NCI-H2196 (cell line): Measurements from ENCODE around the gene PACSIN2.
A peak's percentile ranks its signal among the peaks of the same experiment; 100 is the strongest.
"Not testable (repeated sequence)": the region's sequence is repeated elsewhere in the genome, so short reads cannot be mapped to it uniquely, and the experiment has no call there.

Experiments used
- DNase-seq: peaks from one replicate; lab custom pipeline; 2025; ENCODE audit not compliant: unreplicated experiment; lab: John Stamatoyannopoulos, UW

The PACSIN2 gene

DNA sequence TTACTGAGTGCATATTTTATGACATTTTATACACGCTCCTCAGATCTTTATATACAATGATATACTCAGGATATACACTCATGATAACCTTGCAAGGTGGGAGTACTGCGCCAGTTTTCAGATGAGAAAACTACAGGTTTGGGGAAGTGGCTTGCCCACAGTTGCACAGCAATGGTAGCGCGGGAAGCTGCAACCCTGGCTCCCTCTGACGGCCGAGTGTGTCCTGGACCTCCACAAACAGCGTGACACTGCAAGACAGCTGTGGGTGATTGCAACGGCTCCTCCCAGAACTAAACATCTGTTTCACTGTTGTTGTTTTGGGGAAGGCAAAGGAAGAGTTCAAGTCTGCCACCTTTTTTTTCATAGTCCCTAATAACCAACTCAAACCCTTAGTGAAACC lies 47.0 kb downstream of the PACSIN2 start:
- DNase-seq: no peak

DNA sequence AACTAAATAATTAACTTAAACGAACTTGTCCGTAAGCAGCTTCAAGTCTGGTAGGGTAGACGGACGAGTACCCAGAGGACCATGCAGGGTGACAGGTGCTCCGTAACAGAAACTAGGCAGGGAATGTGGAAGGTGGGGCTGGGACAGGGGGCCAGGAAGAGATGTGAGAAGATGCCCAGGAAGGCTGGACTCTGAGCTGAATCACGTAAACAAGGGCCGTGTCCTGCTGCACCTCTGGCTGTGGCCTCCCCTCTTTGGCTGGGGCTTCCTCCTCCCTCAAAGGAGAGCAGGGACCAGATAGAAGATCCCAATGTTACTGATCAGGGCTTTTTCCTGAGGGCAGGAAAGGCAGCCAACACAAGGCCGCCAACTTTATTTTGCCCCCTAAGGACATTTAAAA lies 47.9 kb downstream of the PACSIN2 start:
- DNase-seq: no peak

- no peak for DNase-seq
These were observed 48.5 kb downstream of the PACSIN2 start for GRCh38 chr22:42966497-42966896.

DNA sequence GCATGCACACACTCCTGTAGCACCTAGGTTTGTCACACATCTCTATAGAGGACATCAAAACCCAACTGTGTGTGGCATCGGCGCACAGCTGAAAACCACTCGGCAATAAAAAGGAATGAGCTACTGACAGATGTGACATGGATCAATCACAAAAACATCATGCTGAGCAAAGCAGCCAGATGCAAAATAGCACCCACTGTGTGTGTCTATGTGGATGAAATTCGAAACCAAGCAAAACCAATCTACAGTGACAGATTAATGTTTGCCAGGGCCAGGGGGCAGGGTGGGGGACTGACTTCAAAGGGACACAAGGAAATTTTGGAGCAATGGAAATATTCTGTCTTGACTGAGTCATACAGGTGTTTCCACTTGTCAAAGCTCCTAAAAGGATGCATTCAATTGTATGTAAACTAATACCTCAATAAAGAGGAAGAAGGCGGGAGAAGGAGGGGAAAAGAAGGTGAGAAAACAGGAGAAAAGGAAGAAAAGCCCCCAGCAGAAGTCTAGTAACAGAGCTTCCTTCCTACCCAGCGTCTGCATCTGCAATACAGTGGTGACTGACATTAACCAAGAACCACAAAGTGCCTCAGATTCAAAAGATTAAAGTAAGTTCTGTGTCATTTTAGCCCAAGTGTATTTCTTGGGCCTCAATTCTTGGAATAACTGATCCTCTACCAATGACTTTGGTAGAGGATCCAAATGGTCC lies 49.8 kb downstream of the PACSIN2 start:
- no peak for DNase-seq

- no peak for DNase-seq
These were observed 51.7 kb downstream of the PACSIN2 start for GRCh38 chr22:42963231-42963595.

DNA sequence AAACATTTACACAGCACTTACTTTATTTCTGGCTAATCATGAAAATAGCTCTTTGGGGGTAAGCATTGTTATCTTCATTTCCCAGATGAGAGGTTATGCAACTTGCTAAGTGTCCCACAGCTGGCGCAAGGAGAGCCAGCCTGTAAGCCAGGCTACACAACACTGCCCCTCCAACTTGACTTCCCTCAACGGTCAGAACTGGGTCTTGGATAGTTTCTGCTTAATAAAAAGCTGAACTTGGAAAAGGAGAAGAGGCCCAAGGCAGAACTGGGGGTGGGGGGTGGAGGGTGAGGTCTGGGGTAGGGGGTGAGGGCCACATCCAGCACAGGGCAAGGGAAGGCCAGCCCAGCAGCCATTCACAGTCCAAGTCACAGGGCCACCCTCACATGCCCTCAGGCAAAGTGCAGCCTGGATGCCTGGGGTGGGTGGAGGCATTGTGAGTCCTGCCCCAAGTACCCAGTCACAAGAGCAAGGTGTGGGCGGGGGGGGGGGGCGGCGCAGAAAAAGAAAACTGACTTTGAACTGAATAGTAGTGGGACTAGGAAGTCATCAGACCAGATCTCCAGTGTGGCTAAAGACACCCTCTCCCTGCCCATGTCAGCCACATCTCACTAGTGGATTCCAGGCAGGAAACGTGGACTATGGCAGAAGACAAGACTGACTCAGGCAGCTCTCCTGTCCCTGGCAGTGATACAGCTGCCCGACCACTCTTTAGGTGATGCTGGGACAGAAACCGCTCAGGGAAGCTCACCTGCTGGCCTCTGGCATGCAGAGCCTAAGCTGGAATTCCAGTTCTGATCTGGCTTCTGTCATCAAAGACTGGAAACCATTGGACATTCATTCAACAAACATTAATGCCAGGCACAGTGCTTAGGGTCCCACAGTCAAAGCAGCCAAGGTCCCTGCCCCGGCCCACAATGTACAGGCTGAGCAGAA lies 52.4 kb downstream of the PACSIN2 start:
- DNase-seq: no peak

- DNase-seq: no peak
These were observed 53.1 kb downstream of the PACSIN2 start for GRCh38 chr22:42961810-42962209.

DNA sequence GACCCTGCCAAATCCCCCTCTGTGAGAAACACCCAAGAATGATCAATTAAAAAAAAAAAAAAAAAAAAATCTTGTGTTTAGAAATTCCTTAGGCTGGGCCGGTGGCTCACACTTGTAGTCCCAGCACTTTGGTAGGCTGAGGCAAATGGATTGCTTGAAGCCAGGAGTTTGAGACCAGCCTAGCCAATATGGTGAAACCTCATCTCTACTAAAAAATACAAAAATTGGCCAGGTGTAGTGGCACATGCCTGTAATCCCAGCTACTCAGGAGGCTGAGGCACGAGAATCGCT lies 53.6 kb downstream of the PACSIN2 start:
- not testable (repeated sequence) for DNase-seq

- DNase-seq: no peak
These were observed 54.2 kb downstream of the PACSIN2 start for GRCh38 chr22:42960531-42961399.

DNA sequence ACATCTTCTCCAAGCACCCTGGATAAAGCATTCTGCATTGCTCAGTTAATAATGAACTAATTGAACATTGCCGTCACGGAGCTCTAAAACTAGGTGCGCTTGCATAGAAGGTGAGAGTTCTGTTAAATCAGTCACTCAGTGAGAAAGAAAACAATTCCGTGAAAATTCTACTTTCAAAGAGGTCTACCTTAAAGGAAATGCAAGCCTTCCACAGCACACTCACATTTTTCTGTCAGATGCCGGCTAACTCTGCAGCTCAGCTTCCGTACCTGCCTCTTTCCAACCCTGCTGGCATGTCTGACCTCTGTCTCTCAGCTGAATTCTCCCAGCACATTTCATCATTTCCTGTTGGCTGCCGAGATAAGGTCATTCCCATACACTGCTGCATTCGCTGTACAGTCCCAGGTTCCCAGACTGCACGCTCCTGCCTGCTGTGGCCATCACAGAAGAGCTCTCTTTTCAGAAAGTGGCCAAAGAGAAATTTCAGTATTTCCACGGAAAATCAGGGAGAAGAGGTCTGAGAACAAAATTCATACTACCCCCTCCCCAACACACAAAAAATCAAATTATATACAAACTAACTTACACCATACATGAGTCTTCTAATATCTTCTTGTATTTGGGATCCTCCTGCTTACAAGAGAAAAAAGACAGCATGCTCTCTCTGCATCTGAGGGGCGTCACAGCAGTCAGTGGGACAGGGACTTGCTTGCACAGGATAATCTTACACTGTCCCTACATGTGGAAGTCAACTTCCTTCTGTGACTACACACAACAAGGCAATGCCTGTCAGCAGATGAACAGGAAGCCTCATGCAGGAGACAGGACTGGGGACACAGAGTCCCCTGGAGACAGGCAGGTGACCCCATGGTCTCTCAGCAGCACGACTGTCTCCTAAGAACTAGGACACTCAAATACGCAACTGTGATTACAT lies 55.1 kb downstream of the PACSIN2 start:
- DNase-seq: no peak

DNA sequence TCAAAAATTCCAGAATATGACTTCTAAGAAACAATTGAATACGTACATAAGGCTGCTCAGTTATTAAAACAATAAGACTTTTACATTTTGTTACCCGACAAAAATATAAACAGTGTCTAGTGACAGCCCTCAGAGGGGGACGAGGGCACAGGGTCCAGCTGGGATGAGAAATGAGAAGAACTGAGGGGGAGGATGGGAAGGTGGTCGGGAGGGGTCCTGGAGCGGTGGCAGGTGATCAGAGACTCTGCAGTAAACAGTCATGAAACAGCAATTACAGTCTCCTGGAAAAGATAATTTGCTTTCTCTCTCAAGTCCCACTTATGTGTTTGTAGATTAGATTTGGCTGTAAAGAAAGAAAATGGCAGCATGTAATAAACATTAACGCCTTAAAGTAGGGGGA lies 56.0 kb downstream of the PACSIN2 start:
- no peak for DNase-seq

GRCh38 chr22:42957958-42958357 lies 57.0 kb downstream of the PACSIN2 start:
- no peak for DNase-seq

DNA sequence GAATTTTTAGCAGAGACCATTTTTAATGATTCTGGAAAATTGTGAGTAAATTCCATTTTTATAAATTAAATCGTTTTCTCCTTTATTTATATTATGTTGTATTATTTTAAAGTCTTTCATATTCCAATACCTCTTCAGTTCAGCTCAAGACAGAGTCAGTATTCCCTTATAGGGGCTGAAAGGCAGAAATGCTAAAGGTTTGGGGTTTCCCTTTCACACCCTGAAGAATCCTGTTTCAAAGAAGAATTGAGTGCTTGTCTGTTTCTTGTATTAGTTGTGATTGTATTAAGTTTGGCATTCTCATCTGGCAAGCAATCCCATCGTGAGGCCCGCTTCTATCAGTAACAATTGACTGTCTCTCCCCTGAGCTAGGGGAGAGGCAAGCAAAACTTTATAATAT lies 57.4 kb downstream of the PACSIN2 start:
- no peak for DNase-seq

DNA sequence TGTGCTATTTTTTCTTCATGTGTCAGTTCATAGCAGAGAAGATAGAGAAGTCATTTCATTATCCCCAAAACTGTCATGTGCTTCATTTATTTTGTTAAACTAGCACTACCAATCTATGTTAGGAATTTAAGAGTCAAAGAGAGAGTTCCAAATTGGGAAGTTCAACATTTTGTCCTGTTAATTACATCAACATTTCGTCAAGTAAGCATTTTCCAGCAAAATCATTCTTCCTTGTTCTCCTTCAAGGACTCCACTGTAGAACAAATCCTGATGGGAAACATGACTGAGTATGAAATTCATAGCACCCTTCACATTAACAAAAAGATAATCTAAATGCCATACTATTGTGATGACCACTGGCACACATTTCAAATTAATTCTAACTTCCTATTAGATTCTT lies 59.1 kb downstream of the PACSIN2 start:
- no peak for DNase-seq

GRCh38 chr22:42955087-42955635 lies 59.8 kb downstream of the PACSIN2 start:
- DNase-seq: peak; percentile 22

DNA sequence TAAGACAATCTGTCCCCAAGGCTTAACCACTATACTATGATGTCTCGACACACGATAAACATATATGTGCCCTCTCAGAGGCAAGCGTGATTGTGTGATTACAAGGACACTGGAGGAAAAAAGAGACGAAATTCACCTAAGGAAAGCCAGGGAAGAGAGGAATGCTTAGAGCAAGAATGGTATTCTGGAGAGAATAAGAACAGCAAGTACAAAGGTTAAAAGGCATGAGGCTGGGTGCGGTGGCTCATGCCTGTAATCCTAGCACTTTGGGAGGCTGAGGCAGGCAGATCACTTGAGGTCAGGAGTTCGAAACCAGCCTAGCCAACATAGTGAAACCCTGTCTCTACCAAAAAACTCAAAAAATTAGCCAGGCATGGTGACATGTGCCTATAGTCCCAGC lies 61.2 kb downstream of the PACSIN2 start:
- not testable (repeated sequence) for DNase-seq

GRCh38 chr22:42951093-42951710 lies 63.7 kb downstream of the PACSIN2 start:
- DNase-seq: no peak

- DNase-seq: no peak
These were observed 64.7 kb downstream of the PACSIN2 start for GRCh38 chr22:42950281-42950680.

GRCh38 chr22:42949159-42949558 lies 65.8 kb downstream of the PACSIN2 start:
- DNase-seq: no peak

DNA sequence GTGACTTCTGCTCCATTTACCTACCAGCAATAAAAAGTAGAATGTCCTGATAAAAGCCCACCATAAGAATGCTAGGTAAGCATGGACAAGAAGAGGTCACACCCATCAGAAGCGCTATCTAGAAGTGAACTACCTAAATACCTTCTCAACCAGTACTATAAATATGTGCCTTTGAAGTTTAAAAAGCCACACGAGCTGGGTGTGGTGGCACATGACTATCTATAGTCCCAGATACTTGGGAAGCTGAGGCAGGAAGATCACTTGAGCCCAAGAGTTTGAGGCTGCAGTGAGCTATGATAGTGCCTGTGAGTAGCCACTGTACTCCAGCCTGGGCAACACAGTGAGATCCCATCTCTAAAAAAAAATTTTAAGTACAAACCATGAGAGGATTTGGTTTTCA lies 66.7 kb downstream of the PACSIN2 start:
- DNase-seq: no peak
